GM12878 (cell line): ENCODE results near the gene ABL1. TPM values are rescaled to one million over a fixed set of nuclear protein-coding genes. Genes with fewer than 3 reads are reported as not detected.

Source experiments
- ATAC-seq: fragments of 200-7000 bp; cut with Tn5 transposase; 3 replicates; pipeline ENCODE4 v1.9.1; 2020; ENCODE audit warnings: mild to moderate bottlenecking, moderate library complexity
- BruUV-seq: library from RNA; stranded (reverse); fragments of 400-500 nt; replicated peaks from 2 replicates; lab custom pipeline; 2021; lab: Mats Ljungman, UMichigan
- CTCF ChIA-PET: fragments of 300-600 bp; sonication (Branson Sonifier 250); formaldehyde crosslinking; extraction: SDS; loops from one replicate; lab custom pipeline; 2021; ENCODE audit warnings: inconsistent platforms; lab: Yijun Ruan, JAX
- POLR2A ChIA-PET: fragments of 350-600 bp; formaldehyde crosslinking; extraction: SDS; loops from one replicate; lab custom pipeline; 2021; ENCODE audit warnings: inconsistent platforms; lab: Charles Lee
- RAD21 ChIA-PET: fragments of 300-600 bp; sonication (Branson Sonifier 250); formaldehyde crosslinking; loops from one replicate; lab custom pipeline; 2023; ENCODE audit warnings: antibody characterized with exemption; ENCODE audit not compliant: unreplicated experiment; lab: Charles Lee
- SMC1A ChIA-PET: fragments of 300-600 bp; sonication (Branson Sonifier 250); formaldehyde crosslinking; loops from one replicate; lab custom pipeline; 2023; ENCODE audit not compliant: unreplicated experiment, uncharacterized antibody; lab: Charles Lee
- DNase-seq: peaks from one replicate; pipeline ENCODE4 v3.0.0-alpha.2; 2011; ENCODE audit warnings: low read depth, low spot score
- FAIRE-seq: peaks from 3 replicates; lab custom pipeline; 2011; peaks lifted over from hg19 to GRCh38; lab: Jason Lieb, UNC
- H2AFZ ChIP-seq: 2 replicates; pipeline ENCODE4 v1.6.0; 2011; ENCODE audit warnings: low read depth, low read length, control low read depth; ENCODE audit not compliant: control insufficient read depth
- H3K27ac ChIP-seq: 2 replicates; pipeline ENCODE4 v1.5.1; 2011; ENCODE audit warnings: control low read depth; ENCODE audit not compliant: control insufficient read depth, insufficient read depth
- H3K27me3 ChIP-seq, 2 experiments: replicated peaks in 1 of 2; 2 replicates each; pipeline versions ENCODE4 v1.6.0 to v1.6.1; 2011; ENCODE audit warnings: low read length in 1 of 2; ENCODE audit not compliant: control insufficient read depth in 2 of 2, insufficient read depth in 2 of 2
- H3K36me3 ChIP-seq, 2 experiments: 2 replicates each; pipeline ENCODE4 v1.5.1; 2011; ENCODE audit warnings: low read length in 1 of 2; ENCODE audit not compliant: control insufficient read depth in 2 of 2, insufficient read depth in 2 of 2
- H3K4me1 ChIP-seq: 2 replicates; pipeline ENCODE4 v1.6.1; 2011; ENCODE audit warnings: mild to moderate bottlenecking, low read length, moderate library complexity, mixed read lengths; ENCODE audit not compliant: control insufficient read depth, insufficient read depth
- H3K4me2 ChIP-seq: 2 replicates; pipeline ENCODE4 v1.6.0; 2011; ENCODE audit warnings: control low read depth; ENCODE audit not compliant: control insufficient read depth, insufficient read depth
- H3K4me3 ChIP-seq: fragments of 200-600 bp; sonication (generic); 2 replicates; pipeline ENCODE4 v1.5.1; 2016
- H3K79me2 ChIP-seq: 2 replicates; pipeline ENCODE4 v1.6.0; 2011; ENCODE audit warnings: low read length; ENCODE audit not compliant: control insufficient read depth, insufficient read depth
- H3K9ac ChIP-seq: 2 replicates; pipeline ENCODE4 v1.8.0; 2011; ENCODE audit warnings: low read length, control low read depth, mixed read lengths; ENCODE audit not compliant: control insufficient read depth, insufficient read depth
- H3K9me3 ChIP-seq: replicated peaks from 3 replicates; pipeline ENCODE4 v1.5.1; 2011; ENCODE audit warnings: mild to moderate bottlenecking, low read length; ENCODE audit not compliant: control insufficient read depth, insufficient read depth
- H4K20me1 ChIP-seq: 2 replicates; pipeline ENCODE4 v1.6.0; 2011; ENCODE audit not compliant: control insufficient read depth, insufficient read depth
- BHLHE40 ChIP-seq, 2 experiments: fragments of 450-650 bp in 1 of 2; IDR thresholded peaks; 2 replicates each; pipeline ENCODE4 v1.6.1; 2011 to 2017; ENCODE audit warnings: low read depth in 2 of 2, borderline replicate concordance in 1 of 2, improper control_type of control experiment in 1 of 2, low read length in 1 of 2, mild to moderate bottlenecking in 1 of 2
- BRCA1 ChIP-seq: IDR thresholded peaks from 2 replicates; pipeline ENCODE4 v1.6.1; 2011; ENCODE audit warnings: low read depth, low read length, improper control_type of control experiment
- CHD2 ChIP-seq: IDR thresholded peaks from 2 replicates; pipeline ENCODE4 v1.6.1; 2011; ENCODE audit warnings: low read depth, low read length, improper control_type of control experiment, borderline replicate concordance
- FOS ChIP-seq: IDR thresholded peaks from 3 replicates; pipeline ENCODE4 v1.6.1; 2011; ENCODE audit warnings: borderline replicate concordance; ENCODE audit not compliant: insufficient read length; ENCODE audit errors: extremely low read depth
- HDAC2 ChIP-seq: fragments of 200-600 bp; sonication (generic); IDR thresholded peaks from 2 replicates; pipeline ENCODE4 v1.6.1; 2017
- KAT2A ChIP-seq: conservative IDR thresholded peaks from 2 replicates; pipeline ENCODE4 v1.6.1; 2011; ENCODE audit warnings: low read depth, low read length; ENCODE audit not compliant: control insufficient read depth
- KLF5 ChIP-seq: fragments of 450-650 bp; IDR thresholded peaks from 2 replicates; pipeline ENCODE4 v1.6.1; 2014; ENCODE audit warnings: mild to moderate bottlenecking; ENCODE audit not compliant: partially characterized antibody
- LARP7 ChIP-seq: fragments of 450-650 bp; IDR thresholded peaks from 2 replicates; pipeline ENCODE4 v1.6.1; 2017; ENCODE audit warnings: mild to moderate bottlenecking
- SIN3A ChIP-seq: IDR thresholded peaks from 2 replicates; pipeline ENCODE4 v1.6.1; 2012; ENCODE audit warnings: low read depth, low read length, improper control_type of control experiment
- SIX5 ChIP-seq: IDR thresholded peaks from 2 replicates; pipeline ENCODE4 v1.6.1; 2011; ENCODE audit warnings: mild to moderate bottlenecking, low read depth, low read length, moderate library complexity; ENCODE audit not compliant: severe bottlenecking
- SUZ12 ChIP-seq: fragments of 200-600 bp; sonication (generic); IDR thresholded peaks from one replicate; pipeline ENCODE4 v1.6.1; 2018; ENCODE audit warnings: antibody characterized with exemption, mild to moderate bottlenecking; ENCODE audit not compliant: unreplicated experiment
- ZNF384 ChIP-seq: IDR thresholded peaks from 2 replicates; pipeline ENCODE4 v1.6.1; 2012; ENCODE audit warnings: low read depth, mild to moderate bottlenecking, low read length, improper control_type of control experiment, borderline replicate concordance
- WGBS: methylation state at CpG from one replicate; pipeline ENCODE4 v1.1.6; 2016; ENCODE audit warnings: low lambda C conversion rate; ENCODE audit not compliant: insufficient replicate concordance, insufficient coverage; ENCODE audit errors: missing lambda C conversion rate; 5-methylcytosine and 5-hydroxymethylcytosine counted together
- in situ Hi-C: fragments of 300-500 bp; cut with MboI; formaldehyde crosslinking; loops from 9 replicates; pipeline ENCODE4 v1.14.3; 2018; ENCODE audit warnings: mixed read lengths
- intact Hi-C: fragments of 100-400 bp; cut with micrococcal nuclease; formaldehyde crosslinking; loops from one replicate; pipeline ENCODE4 v1.14.2; 2022; ENCODE audit not compliant: unreplicated experiment
- polyA plus RNA-seq, 11 experiments: library from polyadenylated mRNA; depleted of rRNA in 4 of 11; unstranded in 6 of 11; stranded (reverse) in 5 of 11; fragments of >200 nt; fragmentation: Nextera tagmentation in 4 of 11; fragmentation: Illumina TruSeq in 1 of 11; extraction: Ambion mirVana in 4 of 11; extraction: Trizol in 1 of 11; gene quantifications; 1 replicate in 1 of 11; 2 replicates in 10 of 11; pipeline versions ENCODE4 v1.2.1 to v1.2.3, GENCODE V29; 2011 to 2016; ENCODE audit warnings: inconsistent platforms in 2 of 11, missing spikeins in 2 of 11, low read depth in 1 of 11
- total RNA-seq, 4 experiments: library from RNA; depleted of rRNA in 3 of 4; stranded (reverse); fragments of >200 nt in 3 of 4; fragmentation: Illumina TruSeq in 1 of 4; extraction: Trizol in 1 of 4; gene quantifications; 2 replicates each; pipeline versions ENCODE4 v1.2.1 to v1.2.3, GENCODE V29; 2013 to 2021
- TF ChIP-seq, protein P1 (sequence below): fragments of 450-650 bp; IDR thresholded peaks from 2 replicates; pipeline ENCODE4 v1.6.1; 2017; ENCODE audit warnings: mild to moderate bottlenecking
- TF ChIP-seq, protein P2 (sequence below): fragments of 450-650 bp; IDR thresholded peaks from 2 replicates; pipeline ENCODE4 v1.6.1; 2017; ENCODE audit warnings: mild to moderate bottlenecking, moderate library complexity

The ABL1 gene
- total and polyA plus RNA-seq, 10 of the 15 experiments (the other 5 are each of a cell fraction or from before 2014, with no cell fraction given) = 0.79 to 51.5 (median 16.3) TPM

DNA sequence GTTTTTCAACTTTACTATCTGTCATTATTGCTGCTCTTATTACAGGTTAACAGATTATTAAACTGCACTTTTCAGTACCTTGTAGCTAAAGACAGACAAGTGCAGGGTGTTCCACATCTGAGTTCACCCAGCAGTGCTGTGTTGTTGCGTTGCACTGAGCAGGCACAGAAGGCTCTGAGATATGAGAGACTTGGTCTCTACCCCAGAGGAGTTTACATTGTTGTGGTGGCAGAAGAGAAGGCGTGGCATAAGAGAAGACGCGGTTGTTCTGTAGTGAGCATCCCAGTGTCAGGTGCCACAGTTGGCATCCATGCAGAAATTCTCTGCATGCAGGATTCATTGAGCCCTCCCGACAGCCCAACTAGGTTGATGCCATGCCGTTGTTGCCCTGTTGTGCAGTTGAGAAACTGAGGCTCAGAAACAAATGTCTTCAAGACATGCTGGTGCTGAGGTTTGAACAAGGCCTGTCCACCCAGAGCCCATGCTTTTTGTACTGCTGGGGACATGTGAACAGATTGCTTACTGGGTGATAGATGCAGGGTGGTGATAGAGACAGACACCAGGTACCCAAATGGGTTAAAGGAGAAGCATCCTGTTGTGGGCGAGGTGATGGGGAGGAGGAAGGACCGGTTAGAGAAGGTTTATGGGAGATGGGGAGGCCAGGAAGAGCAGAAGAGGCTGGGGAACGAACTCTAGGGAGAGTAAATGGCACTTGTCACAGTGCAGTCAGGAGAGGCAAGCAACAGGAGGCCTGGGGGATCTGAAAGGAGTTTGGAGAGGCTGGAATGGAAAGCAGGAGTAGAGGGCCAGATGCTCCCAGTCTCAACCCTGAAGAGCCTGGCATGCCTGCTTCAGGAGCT, 8.2 kb downstream of the ABL1 start:
- ChIA-PET CTCF (interaction anchor here (1.3 kb wide), 1 partner anchor 24 kb away, joined by 4 read pairs; no protein-coding TSS in a partner anchor), POLR2A (no interaction called here), RAD21 (no interaction called here), SMC1A (interaction anchor here (0.7 to 1.7 kb wide), 4 partner anchors 22 to 75 kb away, joined by 3 to 4 read pairs (median 3); no protein-coding TSS in a partner anchor)
- H3K27me3 ChIP-seq = no peaks in the 10 kb centered on the region
- no peak overlapping the region for H3K4me2 ChIP-seq
- H3K36me3 ChIP-seq = no peaks in the 10 kb centered on the region; a peak in 1 of 4 replicates
- in situ Hi-C loops (no loop called here), intact Hi-C loops (no loop called here)
- H3K9me3 ChIP-seq = no peaks in the 10 kb centered on the region
- DNase-seq = no peak
- no peak overlapping the region for H3K9ac ChIP-seq
- H3K4me1 ChIP-seq = no peaks in the 10 kb centered on the region; the same call in 1 of the 2 replicates
- WGBS = 93% methylated on average over 9 of the region's 9 CpGs
- H3K27ac ChIP-seq = no peak overlapping the region
- no peaks in the 10 kb centered on the region for H4K20me1 ChIP-seq
- no peak for FAIRE-seq
- no TSS peak for BruUV-seq
- H3K79me2 ChIP-seq = peaks cover 28% of the 10 kb centered on the region
- H2AFZ ChIP-seq = no peak overlapping the region
- H3K4me3 ChIP-seq = no peak overlapping the region
- ATAC-seq = no peak
- no peak for TF ChIP-seq BHLHE40 (IDR thresholded peaks at IDR 0.05; ENCODE audit: borderline replicate concordance in 1 of 2, low read depth in 2 of 2, low read length in 1 of 2)
- no peak for TF ChIP-seq HDAC2
- no peak for TF ChIP-seq ZNF384
- no peak for TF ChIP-seq SIN3A
- TF ChIP-seq, protein P1, sequence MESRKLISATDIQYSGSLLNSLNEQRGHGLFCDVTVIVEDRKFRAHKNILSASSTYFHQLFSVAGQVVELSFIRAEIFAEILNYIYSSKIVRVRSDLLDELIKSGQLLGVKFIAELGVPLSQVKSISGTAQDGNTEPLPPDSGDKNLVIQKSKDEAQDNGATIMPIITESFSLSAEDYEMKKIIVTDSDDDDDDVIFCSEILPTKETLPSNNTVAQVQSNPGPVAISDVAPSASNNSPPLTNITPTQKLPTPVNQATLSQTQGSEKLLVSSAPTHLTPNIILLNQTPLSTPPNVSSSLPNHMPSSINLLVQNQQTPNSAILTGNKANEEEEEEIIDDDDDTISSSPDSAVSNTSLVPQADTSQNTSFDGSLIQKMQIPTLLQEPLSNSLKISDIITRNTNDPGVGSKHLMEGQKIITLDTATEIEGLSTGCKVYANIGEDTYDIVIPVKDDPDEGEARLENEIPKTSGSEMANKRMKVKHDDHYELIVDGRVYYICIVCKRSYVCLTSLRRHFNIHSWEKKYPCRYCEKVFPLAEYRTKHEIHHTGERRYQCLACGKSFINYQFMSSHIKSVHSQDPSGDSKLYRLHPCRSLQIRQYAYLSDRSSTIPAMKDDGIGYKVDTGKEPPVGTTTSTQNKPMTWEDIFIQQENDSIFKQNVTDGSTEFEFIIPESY = no peak
- no peak for TF ChIP-seq SIX5
- TF ChIP-seq LARP7 = no peak
- no peak for TF ChIP-seq CHD2
- TF ChIP-seq, protein P2, sequence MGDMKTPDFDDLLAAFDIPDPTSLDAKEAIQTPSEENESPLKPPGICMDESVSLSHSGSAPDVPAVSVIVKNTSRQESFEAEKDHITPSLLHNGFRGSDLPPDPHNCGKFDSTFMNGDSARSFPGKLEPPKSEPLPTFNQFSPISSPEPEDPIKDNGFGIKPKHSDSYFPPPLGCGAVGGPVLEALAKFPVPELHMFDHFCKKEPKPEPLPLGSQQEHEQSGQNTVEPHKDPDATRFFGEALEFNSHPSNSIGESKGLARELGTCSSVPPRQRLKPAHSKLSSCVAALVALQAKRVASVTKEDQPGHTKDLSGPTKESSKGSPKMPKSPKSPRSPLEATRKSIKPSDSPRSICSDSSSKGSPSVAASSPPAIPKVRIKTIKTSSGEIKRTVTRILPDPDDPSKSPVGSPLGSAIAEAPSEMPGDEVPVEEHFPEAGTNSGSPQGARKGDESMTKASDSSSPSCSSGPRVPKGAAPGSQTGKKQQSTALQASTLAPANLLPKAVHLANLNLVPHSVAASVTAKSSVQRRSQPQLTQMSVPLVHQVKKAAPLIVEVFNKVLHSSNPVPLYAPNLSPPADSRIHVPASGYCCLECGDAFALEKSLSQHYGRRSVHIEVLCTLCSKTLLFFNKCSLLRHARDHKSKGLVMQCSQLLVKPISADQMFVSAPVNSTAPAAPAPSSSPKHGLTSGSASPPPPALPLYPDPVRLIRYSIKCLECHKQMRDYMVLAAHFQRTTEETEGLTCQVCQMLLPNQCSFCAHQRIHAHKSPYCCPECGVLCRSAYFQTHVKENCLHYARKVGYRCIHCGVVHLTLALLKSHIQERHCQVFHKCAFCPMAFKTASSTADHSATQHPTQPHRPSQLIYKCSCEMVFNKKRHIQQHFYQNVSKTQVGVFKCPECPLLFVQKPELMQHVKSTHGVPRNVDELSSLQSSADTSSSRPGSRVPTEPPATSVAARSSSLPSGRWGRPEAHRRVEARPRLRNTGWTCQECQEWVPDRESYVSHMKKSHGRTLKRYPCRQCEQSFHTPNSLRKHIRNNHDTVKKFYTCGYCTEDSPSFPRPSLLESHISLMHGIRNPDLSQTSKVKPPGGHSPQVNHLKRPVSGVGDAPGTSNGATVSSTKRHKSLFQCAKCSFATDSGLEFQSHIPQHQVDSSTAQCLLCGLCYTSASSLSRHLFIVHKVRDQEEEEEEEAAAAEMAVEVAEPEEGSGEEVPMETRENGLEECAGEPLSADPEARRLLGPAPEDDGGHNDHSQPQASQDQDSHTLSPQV = no peak
- TF ChIP-seq KLF5 = no peak
- TF ChIP-seq SUZ12 = no peak
- TF ChIP-seq KAT2A = no peak
- no peak for TF ChIP-seq FOS
- TF ChIP-seq BRCA1 = no peak
